ENCODE data around the gene C1orf226. TPM values are rescaled to one million over a fixed set of nuclear protein-coding genes. Genes with fewer than 3 reads are reported as not detected.
A peak's percentile ranks its signal among the peaks of the same experiment; 100 is the strongest.
"Not testable (repeated sequence)": the region's sequence is repeated elsewhere in the genome, so short reads cannot be mapped to it uniquely, and the experiment has no call there.

C1orf226 gene
- total and polyA plus RNA-seq, 2 donors = 0.14 to 1.1 TPM

DNA sequence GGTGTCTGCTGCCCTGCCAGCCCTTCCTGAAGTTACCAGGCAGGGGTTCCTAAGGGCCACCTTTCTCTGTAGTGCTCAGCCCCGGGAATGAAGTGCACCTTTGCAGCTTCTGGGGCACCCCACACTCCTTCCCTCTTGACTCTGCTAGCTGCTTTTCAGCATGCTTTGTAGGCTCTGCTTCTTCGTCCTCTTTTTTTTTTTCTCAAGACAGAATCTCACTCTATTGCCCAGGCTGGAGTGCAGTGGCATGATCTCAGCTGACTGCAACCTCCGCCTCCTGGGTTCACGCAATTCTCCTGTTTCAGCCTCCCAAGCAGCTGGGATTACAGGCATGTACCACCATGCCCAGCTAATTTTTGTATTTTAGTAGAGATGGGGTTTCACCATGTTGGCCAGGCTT is 29.7 kb upstream of the C1orf226 start:
- H3K9me3 ChIP-seq (ENCODE audit: control insufficient read depth in 2 of 2, insufficient read depth in 1 of 2, low read length in 1 of 2); H3K4me3 ChIP-seq (ENCODE audit: low read length in 2 of 2); H3K27me3 ChIP-seq (ENCODE audit: control insufficient read depth in 2 of 2, insufficient read depth in 1 of 2, low read length in 1 of 2); DNase-seq (ENCODE audit: low read depth in 6 of 9, low spot score in 9 of 9); H3K36me3 ChIP-seq (ENCODE audit: control insufficient read depth in 2 of 2, insufficient read depth in 2 of 2, low read length in 1 of 2); H3K27ac ChIP-seq (ENCODE audit: low read depth in 1 of 2, low read length in 1 of 2); H3K4me1 ChIP-seq (ENCODE audit: control insufficient read depth in 2 of 2, insufficient read depth in 2 of 2, low read length in 2 of 2): not testable (repeated sequence)
- WGBS = 79% methylated on average over 3 of the region's 4 CpGs

DNA sequence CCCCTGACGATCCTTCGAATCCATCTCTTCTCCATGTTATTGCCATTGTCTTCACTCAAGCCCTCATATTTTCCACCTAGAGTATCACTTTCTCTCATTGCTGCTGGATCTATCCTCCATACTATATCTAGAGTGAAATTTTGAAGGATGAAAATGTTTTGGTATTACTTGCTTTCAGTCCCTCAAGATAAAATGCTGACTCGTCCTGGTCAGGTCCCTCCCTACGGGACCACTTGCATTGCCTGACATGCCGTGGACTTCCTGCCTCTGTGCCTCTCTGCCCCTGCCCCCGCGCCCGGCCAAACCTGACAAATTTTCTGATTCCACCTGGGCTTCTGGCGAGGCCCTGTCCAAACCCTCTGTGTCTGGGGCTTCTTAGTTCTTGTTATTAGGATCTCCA is 28.4 kb upstream of the C1orf226 start:
- Histone ChIP-seq H3K27ac (ENCODE audit: low read depth in 1 of 2, low read length in 1 of 2) (no peak overlapping the region), H3K9me3 (ENCODE audit: control insufficient read depth in 2 of 2, insufficient read depth in 1 of 2, low read length in 1 of 2) (no peaks in the 10 kb centered on the region)
- no peak for DNase-seq (ENCODE audit: low read depth in 6 of 9, low spot score in 9 of 9)

DNA sequence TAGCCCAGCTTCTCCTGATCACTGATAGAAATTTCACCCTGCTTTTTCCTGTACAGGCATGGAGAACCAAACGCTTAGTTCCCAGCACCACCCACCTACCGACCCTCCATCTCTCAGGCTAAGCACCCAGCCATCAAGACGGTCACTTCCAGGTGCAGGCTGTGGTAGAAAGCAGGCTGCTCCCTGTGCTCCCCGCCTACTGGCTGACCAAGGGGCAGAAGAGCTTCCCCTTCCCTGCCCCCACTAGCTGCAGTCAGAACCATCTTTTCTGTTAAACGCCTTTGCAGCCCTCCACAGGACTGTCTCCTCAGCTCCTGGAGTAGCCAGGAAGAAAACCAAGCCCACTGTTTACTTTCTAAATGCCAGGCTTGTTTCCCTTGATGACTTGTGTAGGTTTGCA is 27.8 kb upstream of the C1orf226 start:
- Histone ChIP-seq H3K27ac (ENCODE audit: low read depth in 1 of 2, low read length in 1 of 2) (no peak overlapping the region), H3K9me3 (ENCODE audit: control insufficient read depth in 2 of 2, insufficient read depth in 1 of 2, low read length in 1 of 2) (no peaks in the 10 kb centered on the region), H3K4me3 (ENCODE audit: low read length in 2 of 2) (no peak overlapping the region), H3K36me3 (ENCODE audit: control insufficient read depth in 2 of 2, insufficient read depth in 2 of 2, low read length in 1 of 2) (no peaks in the 10 kb centered on the region), H3K27me3 (ENCODE audit: control insufficient read depth in 2 of 2, insufficient read depth in 1 of 2, low read length in 1 of 2) (no peaks in the 10 kb centered on the region), H3K4me1 (ENCODE audit: control insufficient read depth in 2 of 2, insufficient read depth in 2 of 2, low read length in 2 of 2) (no peaks in the 10 kb centered on the region)
- 79% methylated on average over 5 of the region's 5 CpGs for WGBS
- no peak for DNase-seq (ENCODE audit: low read depth in 6 of 9, low spot score in 9 of 9)

More for the DNA sequence above, 28.4 kb upstream of the C1orf226 start:
- no peak overlapping the region for H3K4me3 ChIP-seq (ENCODE audit: low read length in 2 of 2)
- H3K4me1 ChIP-seq (ENCODE audit: control insufficient read depth in 2 of 2, insufficient read depth in 2 of 2, low read length in 2 of 2) = no peaks in the 10 kb centered on the region
- WGBS = 79% methylated on average over 9 of the region's 9 CpGs
- no peaks in the 10 kb centered on the region for H3K36me3 ChIP-seq (ENCODE audit: control insufficient read depth in 2 of 2, insufficient read depth in 2 of 2, low read length in 1 of 2)
- no peaks in the 10 kb centered on the region for H3K27me3 ChIP-seq (ENCODE audit: control insufficient read depth in 2 of 2, insufficient read depth in 1 of 2, low read length in 1 of 2)

DNA sequence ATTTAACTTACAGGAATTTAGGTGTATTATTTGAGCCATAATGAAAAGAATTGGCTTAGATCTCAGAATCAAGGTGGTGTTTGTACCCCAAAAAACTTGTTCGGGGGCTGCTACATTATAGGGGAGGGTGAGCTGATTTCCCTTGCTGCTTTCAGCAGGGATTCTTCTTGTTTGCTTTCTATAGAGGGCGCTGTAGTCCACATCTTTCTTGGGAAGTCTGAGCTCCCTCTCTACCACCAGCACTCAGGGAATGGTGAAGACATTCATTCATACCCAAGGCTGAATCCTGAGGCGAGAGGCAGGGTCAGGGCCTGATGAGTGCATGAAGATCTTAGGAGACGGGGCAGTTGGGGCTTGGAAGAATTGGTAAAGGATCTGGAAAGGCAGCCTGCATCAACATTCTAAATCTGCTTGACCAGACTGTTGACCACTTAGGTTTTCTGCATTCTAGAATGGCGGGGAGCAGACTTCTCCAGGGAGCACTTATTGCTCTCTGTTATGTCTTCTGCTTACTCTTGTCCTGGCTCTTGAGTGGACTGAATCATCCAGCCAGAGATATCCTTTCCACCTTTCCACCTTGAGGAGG is 23.8 kb upstream of the C1orf226 start:
- 43% methylated on average over 5 of the region's 5 CpGs for WGBS
- H3K4me3 ChIP-seq (ENCODE audit: low read length in 2 of 2) = no peak overlapping the region
- no peak overlapping the region for H3K27ac ChIP-seq (ENCODE audit: low read depth in 1 of 2, low read length in 1 of 2)
- no peaks in the 10 kb centered on the region for H3K4me1 ChIP-seq (ENCODE audit: control insufficient read depth in 2 of 2, insufficient read depth in 2 of 2, low read length in 2 of 2)
- peak in 2 of 9 donors; percentile 8 to 35 for DNase-seq (ENCODE audit: low read depth in 6 of 9, low spot score in 9 of 9)
- no peaks in the 10 kb centered on the region for H3K27me3 ChIP-seq (ENCODE audit: control insufficient read depth in 2 of 2, insufficient read depth in 1 of 2, low read length in 1 of 2)
- no peaks in the 10 kb centered on the region for H3K36me3 ChIP-seq (ENCODE audit: control insufficient read depth in 2 of 2, insufficient read depth in 2 of 2, low read length in 1 of 2)
- H3K9me3 ChIP-seq (ENCODE audit: control insufficient read depth in 2 of 2, insufficient read depth in 1 of 2, low read length in 1 of 2) = no peaks in the 10 kb centered on the region

DNA sequence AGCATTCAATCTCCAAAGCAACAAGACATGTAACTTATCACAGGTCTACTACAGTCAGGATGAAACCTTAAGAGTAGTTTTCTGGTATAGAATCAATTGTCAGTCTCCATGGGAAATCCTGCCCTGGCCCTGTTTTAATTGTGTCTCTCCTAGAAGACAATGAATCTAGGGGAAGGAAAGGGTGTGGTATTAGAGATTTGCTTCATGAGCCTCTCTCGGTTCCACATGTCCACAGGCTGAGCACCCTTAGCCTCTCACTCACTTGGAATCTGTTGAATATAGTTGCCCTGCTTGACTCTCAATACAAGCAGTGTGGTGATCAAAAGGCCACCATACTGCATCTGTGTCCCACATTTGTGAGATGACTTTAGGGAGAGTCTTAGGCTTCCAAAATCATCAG is 22.6 kb upstream of the C1orf226 start:
- WGBS = 90% methylated on average over 1 of the region's 1 CpG
- no peaks in the 10 kb centered on the region for H3K9me3 ChIP-seq (ENCODE audit: control insufficient read depth in 2 of 2, insufficient read depth in 1 of 2, low read length in 1 of 2)
- H3K4me3 ChIP-seq (ENCODE audit: low read length in 2 of 2) = no peak overlapping the region
- no peak for DNase-seq (ENCODE audit: low read depth in 6 of 9, low spot score in 9 of 9)
- no peak overlapping the region for H3K27ac ChIP-seq (ENCODE audit: low read depth in 1 of 2, low read length in 1 of 2)
- H3K36me3 ChIP-seq (ENCODE audit: control insufficient read depth in 2 of 2, insufficient read depth in 2 of 2, low read length in 1 of 2) = no peaks in the 10 kb centered on the region
- H3K4me1 ChIP-seq (ENCODE audit: control insufficient read depth in 2 of 2, insufficient read depth in 2 of 2, low read length in 2 of 2) = no peaks in the 10 kb centered on the region
- H3K27me3 ChIP-seq (ENCODE audit: control insufficient read depth in 2 of 2, insufficient read depth in 1 of 2, low read length in 1 of 2) = no peaks in the 10 kb centered on the region

DNA sequence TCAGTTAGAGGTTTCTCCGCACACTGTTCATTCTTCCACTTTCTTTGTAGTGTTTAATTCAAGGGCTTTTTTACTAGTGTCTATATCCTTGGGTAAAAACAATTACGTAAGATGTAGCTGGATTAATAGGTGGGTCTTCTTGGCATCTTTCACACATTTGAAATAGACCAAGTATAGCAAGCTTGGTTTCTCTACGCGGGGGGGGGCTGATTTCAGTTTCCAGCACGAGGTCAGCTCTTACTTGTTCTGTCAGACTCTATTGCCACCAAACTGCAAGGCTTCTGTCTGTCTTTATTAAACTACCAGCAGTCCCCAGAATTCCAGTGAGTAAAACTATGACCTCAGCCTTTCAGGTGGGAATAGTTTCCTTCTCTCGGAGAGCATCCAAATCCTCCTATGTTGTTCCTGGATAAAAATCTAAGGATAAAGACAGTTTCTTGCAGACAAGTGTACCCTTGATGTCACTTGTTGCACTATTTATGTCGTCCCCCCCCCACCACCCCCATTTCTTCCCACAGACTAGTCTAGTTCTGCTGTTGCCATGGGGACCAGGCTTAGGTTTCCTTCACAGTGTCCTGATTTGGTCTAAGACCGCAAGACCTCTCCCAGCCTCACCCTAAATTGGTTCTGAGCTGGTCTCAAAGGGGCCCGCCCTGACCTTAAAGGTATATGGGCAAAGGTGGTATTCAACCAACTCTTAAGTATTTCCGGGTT is 21.8 kb upstream of the C1orf226 start:
- no peak for DNase-seq (ENCODE audit: low read depth in 6 of 9, low spot score in 9 of 9)
- H3K4me3 ChIP-seq (ENCODE audit: low read length in 2 of 2) = no peak overlapping the region
- no peaks in the 10 kb centered on the region for H3K36me3 ChIP-seq (ENCODE audit: control insufficient read depth in 2 of 2, insufficient read depth in 2 of 2, low read length in 1 of 2)
- no peaks in the 10 kb centered on the region for H3K27me3 ChIP-seq (ENCODE audit: control insufficient read depth in 2 of 2, insufficient read depth in 1 of 2, low read length in 1 of 2)
- H3K27ac ChIP-seq (ENCODE audit: low read depth in 1 of 2, low read length in 1 of 2) = no peak overlapping the region
- H3K4me1 ChIP-seq (ENCODE audit: control insufficient read depth in 2 of 2, insufficient read depth in 2 of 2, low read length in 2 of 2) = no peaks in the 10 kb centered on the region
- H3K9me3 ChIP-seq (ENCODE audit: control insufficient read depth in 2 of 2, insufficient read depth in 1 of 2, low read length in 1 of 2) = no peaks in the 10 kb centered on the region
- WGBS = 95% methylated on average over 10 of the region's 10 CpGs

DNA sequence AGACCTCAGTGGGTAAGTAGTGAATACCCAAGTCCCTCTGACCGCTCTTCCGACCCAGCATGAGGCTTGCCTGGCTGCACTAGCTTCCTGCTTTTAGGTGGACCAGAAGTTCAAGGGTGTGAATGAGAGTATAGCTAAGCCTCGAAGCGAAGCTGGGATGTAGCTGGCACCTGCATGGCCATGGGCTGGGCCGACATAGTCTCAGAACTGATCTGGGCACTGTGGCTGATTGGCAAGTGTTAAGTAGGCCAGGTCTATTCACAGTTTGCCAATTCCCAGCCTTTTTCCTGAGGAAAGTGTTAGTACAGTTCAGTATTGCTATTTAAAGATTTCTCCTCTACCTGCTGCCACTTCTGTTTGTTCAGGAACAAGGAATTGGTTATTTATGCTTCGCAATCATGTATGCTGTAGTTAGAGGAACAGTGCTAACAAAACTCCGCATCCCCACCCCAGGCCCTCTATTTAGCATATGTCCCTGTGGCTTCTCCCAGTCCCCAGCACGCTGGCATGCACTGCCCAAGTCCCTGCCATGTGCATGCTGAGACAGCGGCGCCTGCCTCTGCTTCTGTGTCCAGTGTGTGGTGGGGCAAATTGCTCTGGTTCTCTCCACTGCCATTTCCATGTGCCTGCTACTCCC is 21.2 kb upstream of the C1orf226 start:
- Histone ChIP-seq H3K27ac (ENCODE audit: low read depth in 1 of 2, low read length in 1 of 2) (no peak overlapping the region), H3K27me3 (ENCODE audit: control insufficient read depth in 2 of 2, insufficient read depth in 1 of 2, low read length in 1 of 2) (no peaks in the 10 kb centered on the region), H3K4me3 (ENCODE audit: low read length in 2 of 2) (no peak overlapping the region), H3K36me3 (ENCODE audit: control insufficient read depth in 2 of 2, insufficient read depth in 2 of 2, low read length in 1 of 2) (no peaks in the 10 kb centered on the region), H3K9me3 (ENCODE audit: control insufficient read depth in 2 of 2, insufficient read depth in 1 of 2, low read length in 1 of 2) (no peaks in the 10 kb centered on the region), H3K4me1 (ENCODE audit: control insufficient read depth in 2 of 2, insufficient read depth in 2 of 2, low read length in 2 of 2) (no peaks in the 10 kb centered on the region)
- WGBS = 96% methylated on average over 10 of the region's 10 CpGs
- no peak for DNase-seq (ENCODE audit: low read depth in 6 of 9, low spot score in 9 of 9)

DNA sequence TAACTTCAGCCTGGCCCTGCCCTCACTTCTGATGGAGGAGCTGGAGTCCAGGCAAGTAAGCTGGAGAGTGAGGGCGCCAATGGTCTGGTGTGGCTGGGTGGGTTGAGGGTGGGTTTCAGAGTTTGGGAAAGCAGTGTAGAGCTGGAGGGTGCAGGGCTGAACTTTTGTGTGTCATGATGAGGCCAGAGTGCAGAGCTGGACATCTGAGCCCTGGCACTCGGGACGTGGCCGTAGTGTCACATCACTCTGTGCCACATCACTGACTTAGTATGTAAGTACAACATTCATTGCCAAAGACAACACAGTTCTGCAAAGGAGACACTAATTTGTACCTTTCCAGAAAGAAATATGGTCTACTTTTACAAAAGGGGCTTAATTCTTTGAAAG is 20.7 kb upstream of the C1orf226 start:
- 98% methylated on average over 4 of the region's 4 CpGs for WGBS
- H3K36me3 ChIP-seq (ENCODE audit: control insufficient read depth in 2 of 2, insufficient read depth in 2 of 2, low read length in 1 of 2) = no peaks in the 10 kb centered on the region
- no peaks in the 10 kb centered on the region for H3K9me3 ChIP-seq (ENCODE audit: control insufficient read depth in 2 of 2, insufficient read depth in 1 of 2, low read length in 1 of 2)
- no peak overlapping the region for H3K4me3 ChIP-seq (ENCODE audit: low read length in 2 of 2)
- H3K27ac ChIP-seq (ENCODE audit: low read depth in 1 of 2, low read length in 1 of 2) = no peak overlapping the region
- no peak for DNase-seq (ENCODE audit: low read depth in 6 of 9, low spot score in 9 of 9)
- H3K4me1 ChIP-seq (ENCODE audit: control insufficient read depth in 2 of 2, insufficient read depth in 2 of 2, low read length in 2 of 2) = no peaks in the 10 kb centered on the region
- H3K27me3 ChIP-seq (ENCODE audit: control insufficient read depth in 2 of 2, insufficient read depth in 1 of 2, low read length in 1 of 2) = no peaks in the 10 kb centered on the region

DNA sequence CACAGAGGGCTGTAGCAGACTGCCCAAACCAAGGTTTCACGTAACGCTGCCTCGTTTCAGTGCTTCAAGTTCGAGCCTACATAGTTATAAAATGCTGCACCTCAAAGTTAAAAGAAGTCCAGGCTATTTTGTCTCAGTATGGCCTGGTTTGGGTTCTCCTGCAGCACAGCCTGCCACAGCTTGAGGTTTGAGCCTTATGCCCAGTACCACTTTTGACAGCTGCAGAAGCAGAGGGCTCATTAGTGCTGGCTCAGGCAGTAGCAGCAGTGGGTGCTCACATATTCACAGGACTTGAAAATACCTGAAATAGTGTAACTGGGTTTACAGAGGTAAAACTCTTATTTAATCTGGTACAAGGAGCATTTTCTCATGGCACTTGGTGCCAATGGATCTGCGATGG is 20.2 kb upstream of the C1orf226 start:
- no peak for DNase-seq (ENCODE audit: low read depth in 6 of 9, low spot score in 9 of 9)
- Histone ChIP-seq H3K27ac (ENCODE audit: low read depth in 1 of 2, low read length in 1 of 2) (no peak overlapping the region), H3K36me3 (ENCODE audit: control insufficient read depth in 2 of 2, insufficient read depth in 2 of 2, low read length in 1 of 2) (no peaks in the 10 kb centered on the region), H3K4me1 (ENCODE audit: control insufficient read depth in 2 of 2, insufficient read depth in 2 of 2, low read length in 2 of 2) (no peaks in the 10 kb centered on the region), H3K27me3 (ENCODE audit: control insufficient read depth in 2 of 2, insufficient read depth in 1 of 2, low read length in 1 of 2) (no peaks in the 10 kb centered on the region), H3K4me3 (ENCODE audit: low read length in 2 of 2) (no peak overlapping the region), H3K9me3 (ENCODE audit: control insufficient read depth in 2 of 2, insufficient read depth in 1 of 2, low read length in 1 of 2) (no peaks in the 10 kb centered on the region)
- WGBS = 96% methylated on average over 5 of the region's 5 CpGs

All from thymus (tissue), 11 donors.